ENCODE measurements around the gene TMCO2. TPM values are rescaled to one million over a fixed set of nuclear protein-coding genes. Genes with fewer than 3 reads are reported as not detected.

The TMCO2 gene
- total and polyA plus RNA-seq, 2 donors (not counting 1 experiment from before 2014, with no cell fraction given) = not detected

DNA sequence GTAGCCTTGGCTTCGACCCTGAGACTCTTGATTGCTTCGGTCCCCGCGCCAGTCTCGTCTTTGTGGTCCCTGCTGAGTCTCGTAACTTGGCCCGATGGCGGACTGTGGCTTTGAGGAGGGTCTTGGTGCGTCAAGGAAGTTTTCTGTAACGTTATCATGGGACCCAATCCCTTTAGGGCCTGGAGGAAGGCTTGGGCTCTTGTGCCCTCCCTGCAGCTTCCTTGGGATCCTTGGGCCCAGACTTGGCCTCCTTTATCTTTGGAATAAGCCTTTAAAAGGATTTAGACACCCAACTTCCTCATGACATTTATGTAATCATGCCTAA lies 10.7 kb downstream of the TMCO2 start:
- peak overlapping the region; percentile 99 for H3K27ac Mint-ChIP-seq
- Histone ChIP-seq H3K4me2 (replicated peaks; ENCODE audit: low read depth, low read length, poor library complexity, severe bottlenecking) (peak overlapping the region; percentile 91), H3K27me3 (replicated peaks in 1 of 4; ENCODE audit: control extremely low read depth in 1 of 4, control insufficient read depth in 3 of 4, insufficient read depth in 4 of 4, low read length in 3 of 4) (no peaks in the 10 kb centered on the region), H3K9ac (ENCODE audit: low read length) (peak overlapping the region; percentile 97), H3K79me2 (ENCODE audit: control insufficient read depth, insufficient read depth, low read length) (peaks cover 44% of the 10 kb centered on the region), H3K9me3 (ENCODE audit: control extremely low read depth in 1 of 3, control insufficient read depth in 2 of 3, insufficient read depth in 1 of 3, low read length in 2 of 3) (no peaks in the 10 kb centered on the region), H3K36me3 (replicated peaks in 1 of 2; ENCODE audit: control extremely low read depth in 1 of 2, control insufficient read depth in 1 of 2, extremely low read depth in 1 of 2, insufficient read depth in 2 of 2, low read length in 1 of 2) (peaks cover 2 to 31% of the 10 kb centered on the region in 2 experiments), H2AFZ (ENCODE audit: insufficient read depth, low read depth, low read length, poor library complexity, severe bottlenecking) (peak overlapping the region; percentile 92), H3K27ac (ENCODE audit: low read length in 2 of 2) (peak overlapping the region; percentile 99), H3K4me3 (ENCODE audit: control extremely low read depth in 1 of 5, extremely low read depth in 1 of 5, insufficient read depth in 1 of 5, low read depth in 2 of 5, low read length in 4 of 5) (peak overlapping the region; percentile 80 to 98 (median 96)), H3K4me1 (ENCODE audit: control insufficient read depth in 2 of 2, insufficient read depth in 2 of 2, low read length in 2 of 2) (peaks cover 9 to 10% of the 10 kb centered on the region in 2 donors), H4K20me1 (ENCODE audit: control insufficient read depth, insufficient read depth, low read length, poor library complexity, severe bottlenecking) (no peaks in the 10 kb centered on the region)
- CTCF ChIA-PET = interaction anchor here (1.4 kb wide), 1 partner anchor 80 kb away, joined by 3 read pairs; no protein-coding TSS in a partner anchor
- H3K4me1 Mint-ChIP-seq = peaks cover 32% of the 10 kb centered on the region
- no peak for ATAC-seq (ENCODE audit: low read depth)
- POLR2A ChIA-PET = interaction anchor here (0.6 to 0.8 kb wide), 2 partner anchors 57 to 115 kb away, joined by 4 to 7 read pairs; partner anchors contain the start of gene SMAP2
- H3K9me3 Mint-ChIP-seq (ENCODE audit: insufficient read depth) = no peaks in the 10 kb centered on the region
- no peaks in the 10 kb centered on the region for H3K27me3 Mint-ChIP-seq
- 0% methylated on average over 10 of the region's 10 CpGs for WGBS (ENCODE audit: insufficient coverage)
- no peak for DNase-seq
- TF ChIP-seq, protein P1, sequence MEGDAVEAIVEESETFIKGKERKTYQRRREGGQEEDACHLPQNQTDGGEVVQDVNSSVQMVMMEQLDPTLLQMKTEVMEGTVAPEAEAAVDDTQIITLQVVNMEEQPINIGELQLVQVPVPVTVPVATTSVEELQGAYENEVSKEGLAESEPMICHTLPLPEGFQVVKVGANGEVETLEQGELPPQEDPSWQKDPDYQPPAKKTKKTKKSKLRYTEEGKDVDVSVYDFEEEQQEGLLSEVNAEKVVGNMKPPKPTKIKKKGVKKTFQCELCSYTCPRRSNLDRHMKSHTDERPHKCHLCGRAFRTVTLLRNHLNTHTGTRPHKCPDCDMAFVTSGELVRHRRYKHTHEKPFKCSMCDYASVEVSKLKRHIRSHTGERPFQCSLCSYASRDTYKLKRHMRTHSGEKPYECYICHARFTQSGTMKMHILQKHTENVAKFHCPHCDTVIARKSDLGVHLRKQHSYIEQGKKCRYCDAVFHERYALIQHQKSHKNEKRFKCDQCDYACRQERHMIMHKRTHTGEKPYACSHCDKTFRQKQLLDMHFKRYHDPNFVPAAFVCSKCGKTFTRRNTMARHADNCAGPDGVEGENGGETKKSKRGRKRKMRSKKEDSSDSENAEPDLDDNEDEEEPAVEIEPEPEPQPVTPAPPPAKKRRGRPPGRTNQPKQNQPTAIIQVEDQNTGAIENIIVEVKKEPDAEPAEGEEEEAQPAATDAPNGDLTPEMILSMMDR (IDR thresholded peaks at IDR 0.05) = no peak
- no peak for TF ChIP-seq EZH2 (IDR thresholded peaks at IDR 0.05; ENCODE audit: borderline replicate concordance, insufficient read depth, low read depth, low read length, poor library complexity, severe bottlenecking)
- intact Hi-C loops (cut with micrococcal nuclease) = loop anchor here (1.0 to 10.0 kb wide), 6 partner anchors 57 to 273 kb away; partner anchors contain the start of genes RLF and ZNF684
- H3K4me3 Mint-ChIP-seq = peak overlapping the region; percentile 97

DNA sequence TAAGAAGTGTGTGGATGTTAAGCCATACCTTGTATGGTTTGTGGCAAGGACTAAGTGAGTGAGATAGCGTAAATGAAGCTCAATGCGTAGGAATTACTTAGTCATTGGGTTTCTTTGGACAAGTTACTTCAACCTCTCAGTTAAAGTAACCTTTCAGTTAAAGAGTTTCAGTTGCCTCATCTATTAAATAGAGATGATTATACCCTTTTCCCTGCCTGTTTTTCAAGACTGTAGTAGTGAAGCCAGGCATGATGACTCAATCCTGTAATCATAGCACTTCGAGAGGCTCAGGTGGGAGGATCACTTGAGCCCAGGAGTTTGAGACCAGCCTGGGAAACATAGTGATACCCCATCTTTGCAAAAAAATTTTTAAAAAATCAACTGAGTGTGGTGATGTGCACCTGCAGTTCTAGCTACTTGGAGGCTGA lies 16.6 kb downstream of the TMCO2 start:
- H3K9ac ChIP-seq (ENCODE audit: low read length) = no peak overlapping the region
- WGBS (ENCODE audit: insufficient coverage) = 83% methylated on average over 1 of the region's 3 CpGs
- H3K27ac Mint-ChIP-seq = no peak overlapping the region
- H3K9me3 ChIP-seq (ENCODE audit: control extremely low read depth in 1 of 3, control insufficient read depth in 2 of 3, insufficient read depth in 1 of 3, low read length in 2 of 3) = no peaks in the 10 kb centered on the region
- ATAC-seq (ENCODE audit: low read depth) (no peak), DNase-seq (no peak)
- no peak overlapping the region for H3K4me3 Mint-ChIP-seq
- no peaks in the 10 kb centered on the region for H3K27me3 ChIP-seq (replicated peaks in 1 of 4; ENCODE audit: control extremely low read depth in 1 of 4, control insufficient read depth in 3 of 4, insufficient read depth in 4 of 4, low read length in 3 of 4)
- peaks cover 43% of the 10 kb centered on the region for H3K79me2 ChIP-seq (ENCODE audit: control insufficient read depth, insufficient read depth, low read length)
- POLR2A ChIA-PET = no interaction called here
- H3K4me1 Mint-ChIP-seq = peaks cover 10% of the 10 kb centered on the region
- H3K9me3 Mint-ChIP-seq (ENCODE audit: insufficient read depth) = no peaks in the 10 kb centered on the region
- intact Hi-C loops (cut with micrococcal nuclease) = no loop called here
- no peaks in the 10 kb centered on the region for H3K4me1 ChIP-seq (ENCODE audit: control insufficient read depth in 2 of 2, insufficient read depth in 2 of 2, low read length in 2 of 2)
- H3K36me3 ChIP-seq (replicated peaks in 1 of 2; ENCODE audit: control extremely low read depth in 1 of 2, control insufficient read depth in 1 of 2, extremely low read depth in 1 of 2, insufficient read depth in 2 of 2, low read length in 1 of 2) = peaks cover 2 to 62% of the 10 kb centered on the region in 2 experiments
- no peaks in the 10 kb centered on the region for H3K27me3 Mint-ChIP-seq
- no peak overlapping the region for H3K4me3 ChIP-seq (ENCODE audit: control extremely low read depth in 1 of 5, extremely low read depth in 1 of 5, insufficient read depth in 1 of 5, low read depth in 2 of 5, low read length in 4 of 5)
- no peak overlapping the region for H3K27ac ChIP-seq (ENCODE audit: low read length in 2 of 2)
- TF ChIP-seq, protein P1 (IDR thresholded peaks at IDR 0.05) = no peak
- TF ChIP-seq EZH2 (IDR thresholded peaks at IDR 0.05; ENCODE audit: borderline replicate concordance, insufficient read depth, low read depth, low read length, poor library complexity, severe bottlenecking) = no peak
- H3K4me2 ChIP-seq (replicated peaks; ENCODE audit: low read depth, low read length, poor library complexity, severe bottlenecking) = no peak overlapping the region
- CTCF ChIA-PET = no interaction called here
- H2AFZ ChIP-seq (ENCODE audit: insufficient read depth, low read depth, low read length, poor library complexity, severe bottlenecking) = no peak overlapping the region
- H4K20me1 ChIP-seq (ENCODE audit: control insufficient read depth, insufficient read depth, low read length, poor library complexity, severe bottlenecking) = no peaks in the 10 kb centered on the region
